H9 (cell line): ENCODE measurements around the gene IMMP2L. TPM values are rescaled to one million over a fixed set of nuclear protein-coding genes. Genes with fewer than 3 reads are reported as not detected.

ENCODE experiments used
- DNase-seq: peaks from one replicate; pipeline ENCODE4 v3.0.0-alpha.2; 2017
- H2AFZ ChIP-seq: one replicate; pipeline ENCODE4 v1.6.1; 2013; ENCODE audit warnings: mild to moderate bottlenecking, low read length, control low read depth, moderate library complexity
- H2AK5ac ChIP-seq: 2 replicates; pipeline ENCODE4 v1.6.1; 2013; ENCODE audit warnings: low read length, control low read depth, mixed read lengths; ENCODE audit not compliant: insufficient read length
- H2BK120ac ChIP-seq: one replicate; pipeline ENCODE4 v1.6.1; 2013; ENCODE audit warnings: low read depth, mild to moderate bottlenecking, low read length, control low read depth, inconsistent platforms; ENCODE audit not compliant: poor library complexity, severe bottlenecking
- H2BK12ac ChIP-seq: 2 replicates; pipeline ENCODE4 v1.6.1; 2013; ENCODE audit warnings: low read length, control low read depth, mixed read lengths, low read depth; ENCODE audit not compliant: insufficient read length
- H2BK15ac ChIP-seq: 2 replicates; pipeline ENCODE4 v1.6.1; 2013; ENCODE audit warnings: low read depth, low read length, control low read depth
- H2BK20ac ChIP-seq: one replicate; pipeline ENCODE4 v1.6.1; 2013; ENCODE audit warnings: low read depth, mild to moderate bottlenecking, low read length, control low read depth, inconsistent platforms; ENCODE audit not compliant: poor library complexity, severe bottlenecking
- H2BK5ac ChIP-seq: 2 replicates; pipeline ENCODE4 v1.6.1; 2013; ENCODE audit warnings: low read length, control low read depth, mixed read lengths; ENCODE audit not compliant: insufficient read length
- H3K14ac ChIP-seq: 2 replicates; pipeline ENCODE4 v1.6.1; 2013; ENCODE audit warnings: low read length, control low read depth; ENCODE audit not compliant: insufficient read depth
- H3K18ac ChIP-seq: 2 replicates; pipeline ENCODE4 v1.6.1; 2013; ENCODE audit warnings: low read depth, mild to moderate bottlenecking, mixed read lengths, low read length, control low read depth; ENCODE audit not compliant: insufficient read length
- H3K23ac ChIP-seq: 2 replicates; pipeline ENCODE4 v1.6.1; 2013; ENCODE audit warnings: low read length, control low read depth, mixed read lengths, low read depth; ENCODE audit not compliant: insufficient read length
- H3K23me2 ChIP-seq: 2 replicates; pipeline ENCODE4 v1.6.1; 2013; ENCODE audit warnings: low read depth, mild to moderate bottlenecking, mixed read lengths, low read length, control low read depth; ENCODE audit not compliant: insufficient read length, poor library complexity, severe bottlenecking
- H3K27ac ChIP-seq: 2 replicates; pipeline ENCODE4 v1.5.1; 2013; ENCODE audit warnings: low read length, control low read depth, mixed read lengths, low read depth; ENCODE audit not compliant: insufficient read length
- H3K27me3 ChIP-seq: 2 replicates; pipeline ENCODE4 v1.6.1; 2013; ENCODE audit warnings: low read length, control low read depth, inconsistent platforms; ENCODE audit not compliant: insufficient read depth
- H3K4ac ChIP-seq: 2 replicates; pipeline ENCODE4 v1.6.1; 2013; ENCODE audit warnings: low read depth, mild to moderate bottlenecking, control low read depth, inconsistent platforms, low read length, moderate library complexity
- H3K4me1 ChIP-seq: 2 replicates; pipeline ENCODE4 v1.6.1; 2013; ENCODE audit warnings: low read length, control low read depth, inconsistent platforms; ENCODE audit not compliant: insufficient read depth
- H3K4me2 ChIP-seq: 2 replicates; pipeline ENCODE4 v1.6.1; 2013; ENCODE audit warnings: low read length, control low read depth, mixed read lengths; ENCODE audit not compliant: insufficient read length, insufficient read depth
- H3K56ac ChIP-seq: 2 replicates; pipeline ENCODE4 v1.6.1; 2013; ENCODE audit warnings: low read depth, mild to moderate bottlenecking, mixed read lengths, low read length, control low read depth; ENCODE audit not compliant: insufficient read length
- H3K79me1 ChIP-seq: 2 replicates; pipeline ENCODE4 v1.6.1; 2013; ENCODE audit warnings: low read depth, mild to moderate bottlenecking, moderate library complexity, low read length, control low read depth, inconsistent platforms; ENCODE audit not compliant: insufficient read depth, poor library complexity, severe bottlenecking
- H3K79me2 ChIP-seq: 2 replicates; pipeline ENCODE4 v1.6.1; 2013; ENCODE audit warnings: low read length, control low read depth, inconsistent platforms; ENCODE audit not compliant: insufficient read depth
- H3K9ac ChIP-seq: 2 replicates; pipeline ENCODE4 v1.6.1; 2013; ENCODE audit warnings: low read length, control low read depth, mixed read lengths; ENCODE audit not compliant: insufficient read length; ENCODE audit errors: extremely low read depth
- H3K9me3 ChIP-seq: one replicate; pipeline ENCODE4 v1.6.1; 2013; ENCODE audit warnings: low read depth, low read length, inconsistent platforms; ENCODE audit not compliant: control insufficient read depth
- H3T11ph ChIP-seq: one replicate; pipeline ENCODE4 v1.6.1; 2013; ENCODE audit warnings: mild to moderate bottlenecking, low read length, control low read depth, inconsistent platforms
- H4K20me1 ChIP-seq: one replicate; pipeline ENCODE4 v1.6.1; 2013; ENCODE audit not compliant: control insufficient read depth, insufficient read length, insufficient read depth
- H4K5ac ChIP-seq: 2 replicates; pipeline ENCODE4 v1.6.1; 2013; ENCODE audit warnings: low read depth, mild to moderate bottlenecking, mixed read lengths, low read length, control low read depth; ENCODE audit not compliant: insufficient read length
- H4K8ac ChIP-seq: replicated peaks from 2 replicates; pipeline ENCODE4 v1.6.1; 2013; ENCODE audit warnings: low read length, control low read depth, mixed read lengths, low read depth; ENCODE audit not compliant: insufficient read length
- H4K91ac ChIP-seq: 2 replicates; pipeline ENCODE4 v1.6.1; 2013; ENCODE audit warnings: low read depth, mild to moderate bottlenecking, moderate library complexity, mixed read lengths, low read length, control low read depth; ENCODE audit not compliant: insufficient read length
- H3K27ac Mint-ChIP-seq, 3 experiments: 2 replicates in 2 of 3; 3 replicates in 1 of 3; pipeline ENCODE4 v1.8.0; 2020 to 2021; ENCODE audit warnings: mixed read lengths in 3 of 3, mild to moderate bottlenecking in 1 of 3, moderate library complexity in 1 of 3
- H3K27me3 Mint-ChIP-seq: 2 replicates; pipeline ENCODE4 v1.8.0; 2021; ENCODE audit warnings: low read depth, mild to moderate bottlenecking, moderate library complexity, mixed read lengths
- H3K36me3 Mint-ChIP-seq, 3 experiments: 2 replicates in 2 of 3; 3 replicates in 1 of 3; pipeline ENCODE4 v1.8.0; 2020 to 2021; ENCODE audit warnings: low read depth in 3 of 3, mixed read lengths in 3 of 3; ENCODE audit not compliant: insufficient read depth in 1 of 3
- H3K4me1 Mint-ChIP-seq, 2 experiments: 2 replicates each; pipeline ENCODE4 v1.8.0; 2020; ENCODE audit warnings: mixed read lengths in 2 of 2
- H3K4me3 Mint-ChIP-seq, 2 experiments: 2 replicates in 1 of 2; 3 replicates in 1 of 2; pipeline ENCODE4 v1.8.0; 2020 to 2021; ENCODE audit warnings: mild to moderate bottlenecking in 2 of 2, mixed read lengths in 2 of 2, moderate library complexity in 1 of 2
- H3K9me3 Mint-ChIP-seq, 2 experiments: 2 replicates in 1 of 2; 3 replicates in 1 of 2; pipeline ENCODE4 v1.8.0; 2020; ENCODE audit warnings: mild to moderate bottlenecking in 2 of 2, mixed read lengths in 2 of 2, moderate library complexity in 1 of 2
- WGBS: extraction: QIAGEN DNeasy Blood & Tissue Kit; methylation state at CpG from one replicate; pipeline ENCODE4 v1.1.7; 2013; ENCODE audit warnings: missing lambda C conversion rate, low lambda C conversion rate, mixed read lengths; ENCODE audit not compliant: insufficient read length; ENCODE audit errors: extremely low coverage; 5-methylcytosine and 5-hydroxymethylcytosine counted together
- total RNA-seq: library from RNA; stranded (reverse); gene quantifications from 2 replicates; pipeline ENCODE4 v1.2.1, GENCODE V29; 2021
- TF ChIP-seq, protein P1 (sequence below): fragments of 200-600 bp; sonication (generic); conservative IDR thresholded peaks from 3 replicates; pipeline ENCODE4 v1.8.0; 2021; ENCODE audit warnings: antibody characterized with exemption, mild to moderate bottlenecking

Gene IMMP2L
- total RNA-seq, 1 experiment from 2014 or later = 14.7 TPM

DNA sequence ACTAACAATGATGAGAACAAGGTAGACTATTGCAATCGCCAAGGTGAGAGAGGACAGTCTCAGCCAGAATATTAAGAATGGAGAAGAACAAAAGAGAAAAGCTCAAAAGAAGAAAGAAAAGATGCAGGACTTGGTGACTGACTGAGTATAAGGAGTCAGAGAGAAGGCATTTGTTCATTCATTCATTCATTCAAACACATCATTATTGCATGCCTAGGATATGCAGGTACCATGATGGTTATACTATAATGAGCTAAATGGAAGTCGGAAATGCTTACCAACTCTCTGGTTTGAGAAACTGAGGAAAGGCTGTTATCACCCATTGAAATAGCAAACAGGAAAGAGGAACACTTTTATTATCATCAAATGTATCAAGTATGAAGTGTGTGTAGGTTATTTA lies 180.7 kb downstream of the IMMP2L start:
- no peak overlapping the region for H3K4me2 ChIP-seq
- Mint-ChIP-seq H3K4me3 (no peak overlapping the region), H3K27me3 (no peaks in the 10 kb centered on the region), H3K36me3 (no peaks in the 10 kb centered on the region), H3K4me1 (no peaks in the 10 kb centered on the region), H3K27ac (no peak overlapping the region), H3K9me3 (no peaks in the 10 kb centered on the region)
- no peak overlapping the region for H3K18ac ChIP-seq
- no peaks in the 10 kb centered on the region for H3K9me3 ChIP-seq
- H3K14ac ChIP-seq = no peak overlapping the region
- no peaks in the 10 kb centered on the region for H3K27me3 ChIP-seq
- H4K8ac ChIP-seq = no peak overlapping the region
- no CpG with 5 or more reads among the region's 2 CpGs for WGBS
- H4K91ac ChIP-seq = no peak overlapping the region
- no peaks in the 10 kb centered on the region for H4K20me1 ChIP-seq
- H3K23me2 ChIP-seq = no peaks in the 10 kb centered on the region
- H3K4me1 ChIP-seq = no peaks in the 10 kb centered on the region
- H2AK5ac ChIP-seq = no peak overlapping the region
- no peak overlapping the region for H2BK20ac ChIP-seq
- no peak overlapping the region for H3K4ac ChIP-seq
- H2BK120ac ChIP-seq = no peak overlapping the region
- no peaks in the 10 kb centered on the region for H3K79me1 ChIP-seq
- no peak overlapping the region for H3T11ph ChIP-seq
- H3K79me2 ChIP-seq = no peaks in the 10 kb centered on the region
- H3K23ac ChIP-seq = no peak overlapping the region
- H2BK5ac ChIP-seq = no peak overlapping the region
- H2AFZ ChIP-seq = no peak overlapping the region
- TF ChIP-seq, protein P1, sequence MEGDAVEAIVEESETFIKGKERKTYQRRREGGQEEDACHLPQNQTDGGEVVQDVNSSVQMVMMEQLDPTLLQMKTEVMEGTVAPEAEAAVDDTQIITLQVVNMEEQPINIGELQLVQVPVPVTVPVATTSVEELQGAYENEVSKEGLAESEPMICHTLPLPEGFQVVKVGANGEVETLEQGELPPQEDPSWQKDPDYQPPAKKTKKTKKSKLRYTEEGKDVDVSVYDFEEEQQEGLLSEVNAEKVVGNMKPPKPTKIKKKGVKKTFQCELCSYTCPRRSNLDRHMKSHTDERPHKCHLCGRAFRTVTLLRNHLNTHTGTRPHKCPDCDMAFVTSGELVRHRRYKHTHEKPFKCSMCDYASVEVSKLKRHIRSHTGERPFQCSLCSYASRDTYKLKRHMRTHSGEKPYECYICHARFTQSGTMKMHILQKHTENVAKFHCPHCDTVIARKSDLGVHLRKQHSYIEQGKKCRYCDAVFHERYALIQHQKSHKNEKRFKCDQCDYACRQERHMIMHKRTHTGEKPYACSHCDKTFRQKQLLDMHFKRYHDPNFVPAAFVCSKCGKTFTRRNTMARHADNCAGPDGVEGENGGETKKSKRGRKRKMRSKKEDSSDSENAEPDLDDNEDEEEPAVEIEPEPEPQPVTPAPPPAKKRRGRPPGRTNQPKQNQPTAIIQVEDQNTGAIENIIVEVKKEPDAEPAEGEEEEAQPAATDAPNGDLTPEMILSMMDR = no peak
- no peak for DNase-seq
- H3K56ac ChIP-seq = no peak overlapping the region
- no peak overlapping the region for H2BK15ac ChIP-seq
- no peak overlapping the region for H3K27ac ChIP-seq
- H4K5ac ChIP-seq = no peak overlapping the region
- H3K9ac ChIP-seq = no peak overlapping the region
- no peak overlapping the region for H2BK12ac ChIP-seq
